OCI-LY3 (cell line): Measurements from ENCODE around the gene TAF10.

Source experiments
- H2AFZ ChIP-seq: fragments of 200-600, 300-600 bp; shearing (Covaris generic); 2 replicates; pipeline ENCODE4 v1.6.0; 2014; ENCODE audit warnings: antibody characterized with exemption, low read depth, low read length
- H3K27ac ChIP-seq: fragments of 200-600, 300-600 bp; sonication (generic); 2 replicates; pipeline ENCODE4 v1.5.1; 2014; ENCODE audit warnings: mild to moderate bottlenecking, low read length, moderate library complexity, mixed read lengths
- H3K27me3 ChIP-seq: fragments of 200-600, 300-600 bp; sonication (generic); 2 replicates; pipeline ENCODE4 v1.6.1; 2014; ENCODE audit warnings: low read depth, low read length, mixed read lengths
- H3K36me3 ChIP-seq: fragments of 200-600, 300-600 bp; sonication (generic); replicated peaks from 2 replicates; pipeline ENCODE3; 2014; ENCODE audit warnings: low read depth, low read length, mixed read lengths
- H3K4me1 ChIP-seq: fragments of 300-600, 200-600 bp; sonication (generic); 2 replicates; pipeline ENCODE4 v1.6.1; 2014; ENCODE audit warnings: low read length, mixed read lengths
- H3K4me2 ChIP-seq: fragments of 200-600, 300-600 bp; sonication (generic); 2 replicates; pipeline ENCODE4 v1.6.1; 2014; ENCODE audit warnings: low read length, mixed read lengths
- H3K4me3 ChIP-seq: fragments of 300-600, 200-600 bp; sonication (generic); 2 replicates; pipeline ENCODE4 v1.5.1; 2014; ENCODE audit warnings: antibody characterized with exemption, mild to moderate bottlenecking, low read length, moderate library complexity
- H3K79me2 ChIP-seq: fragments of 300-600, 200-600 bp; shearing (Covaris generic); 2 replicates; pipeline ENCODE4 v1.6.1; 2014; ENCODE audit warnings: mild to moderate bottlenecking, low read length, mixed read lengths
- H3K9ac ChIP-seq: fragments of 300-600, 200-600 bp; shearing (Covaris generic); 2 replicates; pipeline ENCODE4 v1.6.0; 2014; ENCODE audit warnings: mild to moderate bottlenecking, low read length, moderate library complexity
- H3K9me3 ChIP-seq: fragments of 200-600, 300-600 bp; shearing (Covaris generic); 2 replicates; pipeline ENCODE4 v1.6.1; 2014; ENCODE audit warnings: low read length, mixed read lengths; ENCODE audit not compliant: insufficient read depth
- H4K20me1 ChIP-seq: fragments of 200-600, 300-600 bp; sonication (generic); 2 replicates; pipeline ENCODE4 v1.6.1; 2016; ENCODE audit warnings: low read length, mixed read lengths; ENCODE audit not compliant: insufficient read depth
- EZH2phosphoT487 ChIP-seq: fragments of 200-600 bp; shearing (Covaris generic); IDR thresholded peaks from 2 replicates; pipeline ENCODE4 v1.6.1; 2018; ENCODE audit warnings: antibody characterized with exemption, mixed run types, low read depth
- TF ChIP-seq, protein P1 (sequence below): fragments of 200-600, 300-600 bp; sonication (generic); IDR thresholded peaks from 2 replicates; pipeline ENCODE4 v1.5.1; 2014; ENCODE audit warnings: antibody characterized with exemption, low read length, low read depth

TAF10 gene

DNA sequence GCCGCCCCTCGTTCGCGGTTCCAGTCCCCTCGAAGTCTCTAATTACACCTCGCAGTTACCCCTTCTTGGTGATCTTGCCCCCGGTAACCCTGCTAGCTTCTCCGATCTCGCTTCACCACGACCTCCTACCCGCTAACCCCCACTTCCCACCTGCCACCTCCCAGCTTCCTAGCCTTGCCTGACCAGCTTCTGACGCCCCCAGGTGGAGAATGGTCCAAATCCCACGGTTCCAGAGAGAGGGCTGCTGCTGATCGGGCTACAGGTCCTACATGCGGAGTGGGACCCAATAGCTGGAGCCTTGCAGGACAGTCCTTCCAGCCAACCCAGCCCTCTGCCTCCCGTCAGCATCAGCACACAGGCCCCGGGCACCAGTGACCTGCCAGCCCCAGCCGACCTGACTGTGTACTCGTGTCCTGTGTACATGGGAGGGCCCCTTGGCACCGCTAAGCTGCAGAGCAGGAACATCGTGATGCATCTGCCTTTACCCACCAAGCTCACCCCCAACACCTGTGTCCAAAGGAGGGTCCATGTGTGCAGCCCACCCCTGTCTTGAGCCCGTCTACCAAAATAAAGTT lies 40.5 kb downstream of the TAF10 start:
- Histone ChIP-seq H2AFZ (no peak overlapping the region), H3K4me1 (no peaks in the 10 kb centered on the region), H3K4me3 (no peak overlapping the region), H3K36me3 (no peaks in the 10 kb centered on the region), H3K9ac (no peak overlapping the region), H3K9me3 (no peaks in the 10 kb centered on the region), H3K4me2 (no peak overlapping the region), H4K20me1 (no peaks in the 10 kb centered on the region), H3K27ac (no peak overlapping the region), H3K27me3 (no peaks in the 10 kb centered on the region), H3K79me2 (no peaks in the 10 kb centered on the region)
- TF ChIP-seq, protein P1, sequence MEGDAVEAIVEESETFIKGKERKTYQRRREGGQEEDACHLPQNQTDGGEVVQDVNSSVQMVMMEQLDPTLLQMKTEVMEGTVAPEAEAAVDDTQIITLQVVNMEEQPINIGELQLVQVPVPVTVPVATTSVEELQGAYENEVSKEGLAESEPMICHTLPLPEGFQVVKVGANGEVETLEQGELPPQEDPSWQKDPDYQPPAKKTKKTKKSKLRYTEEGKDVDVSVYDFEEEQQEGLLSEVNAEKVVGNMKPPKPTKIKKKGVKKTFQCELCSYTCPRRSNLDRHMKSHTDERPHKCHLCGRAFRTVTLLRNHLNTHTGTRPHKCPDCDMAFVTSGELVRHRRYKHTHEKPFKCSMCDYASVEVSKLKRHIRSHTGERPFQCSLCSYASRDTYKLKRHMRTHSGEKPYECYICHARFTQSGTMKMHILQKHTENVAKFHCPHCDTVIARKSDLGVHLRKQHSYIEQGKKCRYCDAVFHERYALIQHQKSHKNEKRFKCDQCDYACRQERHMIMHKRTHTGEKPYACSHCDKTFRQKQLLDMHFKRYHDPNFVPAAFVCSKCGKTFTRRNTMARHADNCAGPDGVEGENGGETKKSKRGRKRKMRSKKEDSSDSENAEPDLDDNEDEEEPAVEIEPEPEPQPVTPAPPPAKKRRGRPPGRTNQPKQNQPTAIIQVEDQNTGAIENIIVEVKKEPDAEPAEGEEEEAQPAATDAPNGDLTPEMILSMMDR: no peak
- no peak for TF ChIP-seq EZH2phosphoT487

DNA sequence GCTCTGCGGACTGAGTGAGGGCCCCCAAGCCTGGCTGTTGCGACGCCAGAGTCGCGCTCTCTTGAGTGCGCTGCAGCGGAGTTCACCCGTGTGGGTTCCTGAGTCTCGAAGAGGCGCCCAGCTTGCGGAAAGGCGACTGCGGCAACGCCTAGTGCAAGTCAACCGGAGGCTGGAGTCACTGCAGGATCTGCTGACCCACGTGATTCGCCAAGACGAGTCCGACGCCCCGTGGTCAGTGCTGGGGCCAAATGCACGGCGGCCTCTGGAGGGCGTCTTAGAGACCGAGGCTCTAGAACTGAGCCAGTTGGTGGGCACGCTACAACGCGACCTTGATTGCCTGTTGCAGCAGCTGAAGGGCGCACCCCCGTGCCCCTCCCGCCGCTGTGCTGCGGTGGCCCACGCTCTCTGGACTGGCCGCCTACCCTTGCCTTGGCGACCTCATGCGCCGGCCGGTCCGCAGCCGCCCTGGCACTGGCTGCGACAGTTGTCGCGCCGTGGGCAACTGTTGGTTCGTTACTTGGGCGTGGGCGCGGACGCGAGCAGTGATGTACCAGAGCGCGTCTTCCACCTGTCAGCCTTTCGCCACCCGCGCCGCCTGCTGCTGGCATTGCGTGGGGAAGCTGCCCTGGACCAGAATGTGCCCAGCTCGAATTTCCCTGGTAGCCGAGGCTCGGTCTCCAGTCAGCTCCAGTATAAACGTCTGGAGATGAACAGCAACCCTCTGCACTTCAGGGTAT lies 41.2 kb downstream of the TAF10 start:
- Histone ChIP-seq H3K4me2 (no peak overlapping the region), H3K9me3 (no peaks in the 10 kb centered on the region), H2AFZ (no peak overlapping the region), H3K79me2 (no peaks in the 10 kb centered on the region), H4K20me1 (no peaks in the 10 kb centered on the region), H3K36me3 (no peaks in the 10 kb centered on the region), H3K27me3 (no peaks in the 10 kb centered on the region), H3K4me1 (no peaks in the 10 kb centered on the region), H3K4me3 (no peak overlapping the region), H3K9ac (no peak overlapping the region), H3K27ac (no peak overlapping the region)
- no peak for TF ChIP-seq EZH2phosphoT487
- TF ChIP-seq, protein P1: no peak

DNA sequence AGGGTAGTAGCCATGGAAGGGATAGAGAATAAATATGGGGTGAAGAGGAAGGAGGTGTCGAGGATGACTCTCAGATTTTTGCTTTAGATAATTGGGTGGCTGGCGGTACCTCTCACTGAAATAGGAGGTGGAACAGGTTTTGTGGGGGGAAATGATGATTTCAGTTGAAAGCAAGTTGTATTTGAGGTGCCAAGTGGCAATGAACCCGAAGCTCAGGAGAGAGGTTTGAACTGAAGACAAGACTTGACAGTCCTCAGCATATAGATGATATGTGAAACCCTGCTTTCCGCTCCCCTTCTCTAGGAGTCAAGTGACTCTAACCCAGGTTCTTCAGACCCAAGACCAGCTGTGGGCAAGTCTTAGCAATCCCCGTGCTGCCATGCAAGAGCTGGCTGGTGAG lies 42.3 kb downstream of the TAF10 start:
- no peak overlapping the region for H3K4me3 ChIP-seq
- no peaks in the 10 kb centered on the region for H3K27me3 ChIP-seq
- H3K9ac ChIP-seq: no peak overlapping the region
- no peaks in the 10 kb centered on the region for H4K20me1 ChIP-seq
- no peaks in the 10 kb centered on the region for H3K4me1 ChIP-seq
- H3K9me3 ChIP-seq: no peaks in the 10 kb centered on the region
- TF ChIP-seq EZH2phosphoT487: no peak
- TF ChIP-seq, protein P1: no peak
- no peaks in the 10 kb centered on the region for H3K79me2 ChIP-seq
- no peak overlapping the region for H3K4me2 ChIP-seq
- no peak overlapping the region for H2AFZ ChIP-seq
- H3K27ac ChIP-seq: no peak overlapping the region
- no peaks in the 10 kb centered on the region for H3K36me3 ChIP-seq

DNA sequence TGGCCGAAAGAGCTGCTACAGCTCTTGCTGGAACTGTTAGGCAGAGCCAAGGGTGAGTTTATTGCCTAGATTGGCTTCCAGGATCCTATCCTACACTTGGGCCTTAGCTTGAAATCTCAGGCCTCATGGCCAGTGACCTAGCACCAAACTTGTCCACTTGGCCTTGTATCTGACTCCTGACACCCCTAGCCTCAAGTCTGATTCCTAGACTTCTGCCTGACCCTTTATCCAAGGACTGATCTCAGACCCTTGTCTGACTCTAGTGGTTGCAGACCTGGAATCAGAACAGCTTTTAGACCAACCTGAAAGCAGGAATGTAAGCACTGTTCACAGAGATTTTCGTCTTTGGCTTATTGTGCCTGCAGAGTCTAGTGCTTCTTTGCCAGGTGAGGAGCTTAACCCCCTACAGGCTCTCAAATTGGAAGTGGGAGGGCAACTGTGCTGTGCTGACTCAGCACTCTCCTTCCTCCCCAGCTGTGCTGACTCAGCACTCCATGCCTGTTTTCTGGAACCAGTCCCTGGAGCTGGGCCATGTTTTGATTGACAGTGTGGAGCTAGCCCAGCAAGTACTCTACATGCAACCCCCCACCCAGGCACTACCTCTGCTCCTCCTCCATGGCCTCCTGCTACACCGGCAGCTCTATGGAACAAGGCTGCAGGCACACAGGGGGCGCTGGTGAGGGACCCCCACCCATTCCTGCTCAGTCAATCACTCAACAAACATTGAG lies 43.7 kb downstream of the TAF10 start:
- Histone ChIP-seq H3K4me3 (no peak overlapping the region), H3K36me3 (no peaks in the 10 kb centered on the region), H2AFZ (no peak overlapping the region), H4K20me1 (no peaks in the 10 kb centered on the region), H3K9me3 (no peaks in the 10 kb centered on the region), H3K27me3 (no peaks in the 10 kb centered on the region), H3K4me2 (no peak overlapping the region), H3K4me1 (no peaks in the 10 kb centered on the region), H3K27ac (no peak overlapping the region), H3K9ac (no peak overlapping the region), H3K79me2 (no peaks in the 10 kb centered on the region)
- TF ChIP-seq, protein P1: peak; percentile 23; the same call in 1 of the 2 replicates
- no peak for TF ChIP-seq EZH2phosphoT487
